GM12873 (cell line): ENCODE data around the gene GABPB1.

ENCODE experiments used
- TF ChIP-seq, protein P1 (sequence below): IDR thresholded peaks from 2 replicates; pipeline ENCODE4 v1.5.1; 2012; ENCODE audit warnings: low read depth, mild to moderate bottlenecking, moderate library complexity, low read length, control low read depth; ENCODE audit not compliant: insufficient read depth; ENCODE audit errors: missing control alignments

GABPB1 gene

DNA sequence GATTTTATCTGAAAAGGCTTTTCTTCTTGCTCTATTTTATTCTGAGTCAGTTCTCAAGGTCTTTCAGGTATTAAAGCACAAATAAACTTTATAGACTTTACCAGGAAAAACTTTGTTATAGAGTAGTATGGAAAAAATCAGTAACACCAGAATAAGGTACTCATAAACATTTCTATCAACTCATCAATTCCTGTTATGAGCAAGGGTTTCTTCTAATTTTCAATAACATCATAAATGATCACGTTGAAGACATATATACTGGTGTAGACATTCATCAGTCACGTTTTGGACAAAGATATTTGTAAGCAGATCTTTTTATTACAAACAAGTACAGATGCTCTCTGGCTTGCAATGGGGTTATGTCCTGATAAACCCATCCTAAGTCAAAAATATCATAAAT, 79.9 kb downstream of the GABPB1 start:
- TF ChIP-seq, protein P1, sequence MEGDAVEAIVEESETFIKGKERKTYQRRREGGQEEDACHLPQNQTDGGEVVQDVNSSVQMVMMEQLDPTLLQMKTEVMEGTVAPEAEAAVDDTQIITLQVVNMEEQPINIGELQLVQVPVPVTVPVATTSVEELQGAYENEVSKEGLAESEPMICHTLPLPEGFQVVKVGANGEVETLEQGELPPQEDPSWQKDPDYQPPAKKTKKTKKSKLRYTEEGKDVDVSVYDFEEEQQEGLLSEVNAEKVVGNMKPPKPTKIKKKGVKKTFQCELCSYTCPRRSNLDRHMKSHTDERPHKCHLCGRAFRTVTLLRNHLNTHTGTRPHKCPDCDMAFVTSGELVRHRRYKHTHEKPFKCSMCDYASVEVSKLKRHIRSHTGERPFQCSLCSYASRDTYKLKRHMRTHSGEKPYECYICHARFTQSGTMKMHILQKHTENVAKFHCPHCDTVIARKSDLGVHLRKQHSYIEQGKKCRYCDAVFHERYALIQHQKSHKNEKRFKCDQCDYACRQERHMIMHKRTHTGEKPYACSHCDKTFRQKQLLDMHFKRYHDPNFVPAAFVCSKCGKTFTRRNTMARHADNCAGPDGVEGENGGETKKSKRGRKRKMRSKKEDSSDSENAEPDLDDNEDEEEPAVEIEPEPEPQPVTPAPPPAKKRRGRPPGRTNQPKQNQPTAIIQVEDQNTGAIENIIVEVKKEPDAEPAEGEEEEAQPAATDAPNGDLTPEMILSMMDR, result no peak

DNA sequence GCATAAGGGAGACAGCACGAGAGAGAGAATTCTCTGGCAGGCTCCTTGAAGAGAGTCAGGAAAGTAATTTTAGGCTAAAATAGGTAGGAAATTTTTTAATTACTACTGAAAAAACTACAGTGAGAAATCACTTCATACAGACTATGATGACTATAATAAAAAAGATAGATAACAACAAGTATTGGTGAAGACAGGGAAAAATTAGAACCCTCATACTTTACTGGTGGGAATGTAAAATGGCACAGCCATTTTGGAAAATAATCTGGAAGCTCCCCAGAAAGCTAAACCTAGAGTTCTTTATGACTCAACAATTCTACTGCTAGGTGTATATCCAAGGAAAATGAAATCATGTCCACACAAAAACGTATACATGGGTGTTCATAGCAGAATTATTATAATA, 87.4 kb downstream of the GABPB1 start:
- TF ChIP-seq, protein P1, result no peak

DNA sequence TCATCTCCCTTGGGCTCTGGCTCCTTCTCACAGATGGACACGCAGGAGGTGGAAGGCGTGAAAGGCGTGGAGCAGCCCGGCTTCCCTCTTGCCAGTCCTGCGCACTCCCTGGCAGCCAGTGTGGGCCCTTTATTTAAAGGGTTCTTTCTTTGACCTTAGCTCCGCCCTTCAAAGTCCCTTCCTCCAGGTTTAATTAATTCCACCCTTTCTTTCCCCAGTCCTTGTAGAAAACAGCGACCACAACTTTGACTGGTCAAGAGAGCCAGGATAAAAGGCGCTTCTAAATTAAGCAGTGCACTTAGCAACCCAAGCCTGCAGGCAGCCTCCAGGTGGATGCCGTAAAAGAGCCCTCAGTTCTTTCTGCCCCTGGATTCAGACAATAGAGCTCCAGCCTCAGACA, 89.4 kb downstream of the GABPB1 start, which contains the start of gene HDC:
Gene HDC (minus strand): TSS at position 107 of the 400 bp plus-strand sequence. CDS start 103 bp downstream, at position 4.
- TF ChIP-seq, protein P1, result no peak

DNA sequence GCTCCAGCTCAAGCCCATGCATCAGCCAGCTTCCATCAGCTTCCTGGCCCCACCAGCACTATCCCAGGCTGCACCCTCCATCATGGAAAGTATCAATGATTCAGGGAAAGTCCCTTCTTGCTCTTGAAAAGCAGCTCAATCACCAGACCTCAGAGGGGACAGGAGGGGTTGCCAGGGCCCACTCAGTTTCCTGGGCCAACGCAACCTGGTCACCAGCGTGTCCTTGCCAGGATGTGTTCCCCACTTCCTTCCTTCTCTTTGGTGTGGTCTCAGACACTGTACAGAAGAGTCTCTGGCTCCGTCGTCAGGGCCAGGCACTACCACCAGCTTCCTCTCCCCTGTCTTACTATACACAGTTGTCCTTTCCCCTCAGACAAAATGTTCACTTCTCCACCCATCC, 92.5 kb downstream of the GABPB1 start:
- TF ChIP-seq, protein P1, result no peak

DNA sequence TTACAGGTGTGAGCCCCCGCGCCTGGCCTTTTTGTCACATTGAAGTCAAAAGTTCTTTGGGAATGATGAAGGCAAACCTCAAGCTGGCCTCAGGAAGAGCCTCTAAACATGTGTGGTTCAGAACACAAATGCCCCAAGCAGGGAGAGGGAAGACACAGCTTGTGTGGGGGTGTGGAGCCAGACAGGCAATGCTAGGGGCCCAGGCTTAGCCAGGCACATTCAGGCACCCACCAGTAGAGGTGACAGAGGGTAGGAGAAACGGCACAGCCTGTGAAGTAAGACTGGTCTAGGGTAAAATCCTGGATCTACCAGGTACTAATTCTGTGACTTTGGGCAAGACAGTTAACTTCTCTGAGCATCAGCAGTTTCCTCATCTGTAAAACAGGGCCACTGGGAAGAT, 93.0 kb downstream of the GABPB1 start:
- TF ChIP-seq, protein P1, result peak; percentile 45

DNA sequence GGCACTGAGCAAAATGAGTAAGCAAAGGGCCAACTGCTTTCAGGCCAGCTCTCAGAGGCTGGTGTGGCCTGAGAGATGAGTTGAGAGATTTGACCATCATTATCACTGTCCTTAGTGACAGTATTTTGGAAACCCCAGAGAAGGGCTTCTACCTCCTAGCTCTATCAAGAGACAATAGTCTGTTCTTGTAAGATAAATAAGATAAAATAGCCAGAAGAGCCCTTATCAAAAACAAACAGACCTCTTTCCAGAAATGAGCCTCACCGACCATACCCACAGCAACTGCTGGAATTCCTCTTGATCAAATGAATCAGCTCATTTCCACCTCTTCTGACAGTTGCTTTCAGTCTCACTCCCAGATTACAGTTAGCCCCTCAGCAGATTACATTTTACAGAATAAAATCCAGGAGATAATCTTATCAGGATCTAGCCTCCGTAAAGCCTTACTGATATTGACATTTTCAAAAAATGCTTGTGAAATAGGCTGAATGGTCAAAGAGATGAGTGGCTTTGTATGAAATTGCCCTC, 94.0 kb downstream of the GABPB1 start:
- TF ChIP-seq, protein P1, result no peak

DNA sequence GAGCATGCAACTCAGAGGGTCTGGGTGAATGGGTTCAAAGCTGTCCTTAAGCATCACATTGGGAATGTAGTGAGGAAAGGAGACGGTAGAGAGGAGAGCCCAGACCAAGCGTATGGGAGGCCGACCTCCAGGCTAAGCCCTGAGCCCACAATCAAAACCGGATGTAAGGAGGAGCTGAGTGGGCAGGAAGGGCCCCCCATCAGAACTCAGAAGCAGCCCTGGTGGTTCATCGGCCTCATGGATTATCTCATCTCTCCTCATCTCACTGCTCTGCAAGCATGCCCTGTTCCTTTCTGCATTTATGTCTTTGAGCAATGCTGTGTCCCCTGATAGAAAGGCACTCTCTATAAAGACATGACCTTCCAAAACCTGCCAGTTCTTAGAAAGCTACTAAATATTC, 95.7 kb downstream of the GABPB1 start:
- TF ChIP-seq, protein P1, result no peak
